Fibroblast of the aortic adventitia (primary cell): ENCODE results near the gene VTI1A. TPM values are rescaled to one million over a fixed set of nuclear protein-coding genes. Genes with fewer than 3 reads are reported as not detected.
"Not testable (repeated sequence)": the region's sequence is repeated elsewhere in the genome, so short reads cannot be mapped to it uniquely, and the experiment has no call there.

Source experiments
- DNase-seq: peaks from one replicate; pipeline ENCODE4 v3.0.0-alpha.2; 2010; ENCODE audit warnings: low read depth
- H3K4me3 ChIP-seq: 2 replicates; pipeline ENCODE4 v1.5.1; 2011; ENCODE audit warnings: low read depth, mild to moderate bottlenecking, control low read depth, low read length, moderate library complexity
- total RNA-seq: library from RNA; depleted of rRNA; stranded (reverse); fragments of >200 nt; gene quantifications from 2 replicates; pipeline ENCODE4 v1.2.3, GENCODE V29; 2012; ENCODE audit warnings: low replicate concordance
- TF ChIP-seq, protein P1 (sequence below): IDR thresholded peaks from 2 replicates; pipeline ENCODE4 v1.5.1; 2011; ENCODE audit warnings: mild to moderate bottlenecking, low read length, control low read depth, inconsistent platforms; ENCODE audit not compliant: insufficient read depth

Gene VTI1A
- total RNA-seq, 1 donor = 44.5 TPM

DNA sequence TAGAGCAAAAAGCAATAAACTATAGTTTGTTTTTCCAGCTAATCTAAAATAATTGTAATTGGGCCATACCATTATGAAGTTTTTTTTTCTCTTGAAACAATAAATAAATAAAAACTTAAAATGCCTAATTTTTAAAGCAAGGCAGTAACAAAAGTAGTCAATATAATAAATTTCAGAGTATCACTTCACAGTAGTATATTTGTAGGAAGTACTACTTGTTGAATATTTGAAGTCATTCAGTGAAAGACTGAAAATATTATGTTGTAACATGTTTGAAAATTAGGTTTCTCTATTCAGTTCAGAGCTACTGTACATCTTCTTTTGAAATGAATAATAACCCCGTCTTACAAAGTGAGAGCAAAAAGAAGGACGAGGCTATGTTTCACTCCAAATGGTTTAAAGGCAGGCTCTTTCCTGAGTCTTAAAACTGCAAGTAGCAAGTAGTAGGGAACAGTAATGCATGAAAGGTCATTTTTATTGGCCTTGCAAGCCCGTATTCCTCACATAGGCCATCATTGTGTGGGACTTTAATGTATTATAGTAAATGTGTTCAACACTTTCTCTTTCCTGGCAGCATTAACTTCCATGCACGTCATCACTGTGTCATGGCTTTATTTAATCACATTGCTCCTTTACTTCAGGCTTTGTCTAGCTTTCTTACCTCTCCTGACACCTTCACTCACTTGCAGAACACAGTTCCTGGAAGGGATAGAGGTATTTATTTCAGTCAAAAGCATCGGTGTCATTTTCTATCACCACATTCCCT, 141.4 kb downstream of the VTI1A start:
- TF ChIP-seq, protein P1, sequence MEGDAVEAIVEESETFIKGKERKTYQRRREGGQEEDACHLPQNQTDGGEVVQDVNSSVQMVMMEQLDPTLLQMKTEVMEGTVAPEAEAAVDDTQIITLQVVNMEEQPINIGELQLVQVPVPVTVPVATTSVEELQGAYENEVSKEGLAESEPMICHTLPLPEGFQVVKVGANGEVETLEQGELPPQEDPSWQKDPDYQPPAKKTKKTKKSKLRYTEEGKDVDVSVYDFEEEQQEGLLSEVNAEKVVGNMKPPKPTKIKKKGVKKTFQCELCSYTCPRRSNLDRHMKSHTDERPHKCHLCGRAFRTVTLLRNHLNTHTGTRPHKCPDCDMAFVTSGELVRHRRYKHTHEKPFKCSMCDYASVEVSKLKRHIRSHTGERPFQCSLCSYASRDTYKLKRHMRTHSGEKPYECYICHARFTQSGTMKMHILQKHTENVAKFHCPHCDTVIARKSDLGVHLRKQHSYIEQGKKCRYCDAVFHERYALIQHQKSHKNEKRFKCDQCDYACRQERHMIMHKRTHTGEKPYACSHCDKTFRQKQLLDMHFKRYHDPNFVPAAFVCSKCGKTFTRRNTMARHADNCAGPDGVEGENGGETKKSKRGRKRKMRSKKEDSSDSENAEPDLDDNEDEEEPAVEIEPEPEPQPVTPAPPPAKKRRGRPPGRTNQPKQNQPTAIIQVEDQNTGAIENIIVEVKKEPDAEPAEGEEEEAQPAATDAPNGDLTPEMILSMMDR = no peak
- H3K4me3 ChIP-seq = no peak overlapping the region
- DNase-seq = no peak

DNA sequence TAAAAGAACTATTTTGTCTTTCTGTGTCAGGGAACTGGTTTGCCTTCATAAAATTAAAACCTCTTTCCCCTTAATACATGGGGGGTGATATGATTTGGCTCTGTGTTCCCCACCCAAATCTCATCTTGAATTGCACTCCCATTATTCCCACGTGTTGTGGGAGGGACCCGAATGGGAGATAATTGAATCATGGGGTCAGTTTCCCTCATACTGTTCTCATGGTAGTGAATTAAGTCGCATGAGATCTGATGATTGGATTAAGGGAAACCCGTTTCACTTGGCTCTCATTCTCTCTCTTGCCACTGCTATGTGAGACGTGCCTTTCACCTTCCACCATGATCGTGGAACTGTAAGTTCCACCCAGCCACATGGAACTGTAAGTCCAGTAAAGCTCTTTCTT, 142.1 kb downstream of the VTI1A start:
- TF ChIP-seq, protein P1 = no peak
- DNase-seq = no peak
- H3K4me3 ChIP-seq = no peak overlapping the region

DNA sequence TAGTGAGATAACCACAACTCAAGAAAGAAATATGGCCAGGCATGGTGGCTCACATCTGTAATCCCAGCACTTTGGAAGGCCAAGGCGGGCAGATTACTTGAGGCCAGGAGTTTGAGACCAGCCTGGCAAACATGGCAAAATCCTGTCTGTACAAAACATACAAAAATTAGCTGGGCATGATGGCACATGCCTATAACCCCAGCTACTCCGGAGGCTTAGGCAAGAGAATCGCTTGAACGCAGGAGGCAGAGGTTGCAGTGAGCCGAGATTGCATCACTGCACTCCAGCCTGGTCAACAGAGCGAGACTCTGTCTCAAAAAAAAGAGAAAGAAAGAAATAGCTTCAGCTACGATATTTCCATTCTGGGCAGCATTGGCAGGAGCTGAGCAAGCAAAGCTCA, 143.8 kb downstream of the VTI1A start:
- not testable (repeated sequence) for H3K4me3 ChIP-seq, DNase-seq

DNA sequence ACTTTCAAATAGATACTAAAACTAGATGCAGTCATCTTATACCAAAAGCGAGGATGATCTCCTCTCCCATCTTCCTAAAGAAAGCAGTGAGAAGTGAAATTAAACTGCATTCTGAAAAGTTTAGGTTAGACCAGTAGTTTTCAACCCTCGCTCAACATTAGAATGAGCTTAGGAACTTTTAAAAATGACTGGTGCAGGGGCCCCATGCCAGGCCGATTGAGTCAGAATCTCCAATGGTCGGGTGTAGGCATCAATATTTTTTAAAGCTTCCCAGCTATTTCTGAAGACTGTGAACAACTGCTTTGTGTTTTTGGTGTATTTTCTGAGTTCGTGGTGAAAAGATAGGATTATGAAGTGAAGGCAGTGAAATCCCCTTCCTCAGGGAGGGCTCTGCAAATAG, 146.0 kb downstream of the VTI1A start:
- no peak for DNase-seq
- H3K4me3 ChIP-seq = no peak overlapping the region
- TF ChIP-seq, protein P1 = no peak

DNA sequence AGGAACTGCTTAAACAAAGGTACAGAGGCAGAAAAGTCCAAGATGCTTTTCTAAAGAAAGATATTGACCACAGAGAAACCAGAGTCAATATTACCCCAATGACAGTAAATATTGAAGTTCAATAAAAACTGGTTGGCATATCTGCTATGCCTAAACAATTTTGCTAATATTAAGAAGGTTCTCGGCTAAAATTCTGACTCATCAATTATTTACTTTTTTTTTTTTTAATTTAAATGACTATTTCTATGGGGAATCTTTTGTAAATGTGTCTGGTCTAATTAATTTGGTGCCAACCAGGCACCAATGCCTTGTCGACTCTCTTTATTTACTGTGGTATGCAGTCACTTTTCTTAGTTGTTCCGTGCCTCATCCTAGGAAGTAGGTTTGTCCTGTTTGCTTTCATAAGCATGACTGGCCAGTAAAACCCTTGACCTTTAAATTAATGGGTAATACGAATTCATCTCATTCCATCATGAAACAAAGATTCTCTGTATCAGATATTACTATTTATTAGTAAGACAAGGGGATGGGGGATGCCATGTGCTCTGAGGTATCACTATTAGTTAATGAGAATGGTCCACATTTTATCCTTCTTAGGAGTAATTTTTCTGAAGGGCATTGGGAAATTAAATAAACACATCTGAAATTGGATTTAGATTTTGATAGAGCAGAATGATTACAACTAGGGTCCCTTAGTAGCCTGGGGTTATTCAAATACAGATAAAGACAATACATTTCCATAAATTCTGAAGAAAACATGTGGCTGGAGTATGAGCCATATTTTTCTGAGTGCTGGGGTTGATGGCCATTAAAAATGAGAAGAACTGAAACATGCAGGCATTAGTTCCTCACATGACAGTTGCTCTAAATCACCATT, 154.4 kb downstream of the VTI1A start:
- no peak for DNase-seq
- TF ChIP-seq, protein P1 = no peak
- H3K4me3 ChIP-seq = no peak overlapping the region

DNA sequence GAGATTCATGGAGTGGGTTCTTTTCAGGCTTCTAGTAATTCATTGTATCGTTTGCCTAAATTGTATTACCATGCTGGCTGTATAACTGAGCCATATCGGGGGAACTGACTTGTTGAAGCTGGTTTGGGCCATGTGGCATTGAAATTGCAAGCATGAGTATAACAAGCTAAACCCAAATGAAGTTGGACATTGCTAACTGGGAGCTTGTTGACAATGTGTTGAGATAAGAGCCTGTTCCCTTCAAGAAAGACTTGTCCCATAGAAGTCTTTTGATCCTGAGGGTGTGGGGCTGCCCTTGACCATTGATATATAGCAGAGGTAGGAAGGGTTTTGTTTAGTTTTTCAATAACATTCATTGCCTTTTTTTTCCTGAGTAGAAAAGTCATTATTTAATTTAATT, 156.0 kb downstream of the VTI1A start:
- no peak for DNase-seq
- H3K4me3 ChIP-seq = no peak overlapping the region
- TF ChIP-seq, protein P1 = no peak

DNA sequence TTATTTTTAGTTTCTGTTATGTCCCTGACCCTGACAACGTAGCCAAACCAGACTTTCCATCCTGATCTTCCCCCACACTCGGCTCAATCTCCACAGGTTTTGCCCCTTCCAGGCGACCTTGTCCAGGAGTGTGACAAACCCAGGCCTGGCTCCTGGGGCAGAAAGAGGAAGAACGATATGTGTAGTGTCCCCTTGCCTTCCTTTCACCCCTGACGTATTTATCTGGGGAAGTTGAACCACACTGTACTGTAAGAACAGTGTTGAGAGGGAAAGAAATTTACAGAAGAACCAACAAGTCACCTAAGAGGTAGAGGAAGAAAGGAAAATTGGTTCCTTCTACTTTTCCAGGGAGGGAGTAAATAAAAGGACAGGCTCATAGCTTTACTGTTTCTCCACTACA, 158.0 kb downstream of the VTI1A start:
- no peak for DNase-seq
- TF ChIP-seq, protein P1 = no peak
- no peak overlapping the region for H3K4me3 ChIP-seq
